ENCODE measurements around the gene RGS7. TPM values are rescaled to one million over a fixed set of nuclear protein-coding genes. Genes with fewer than 3 reads are reported as not detected.

The RGS7 gene
- total RNA-seq, 1 experiment from 2014 or later: 1.5 TPM

DNA sequence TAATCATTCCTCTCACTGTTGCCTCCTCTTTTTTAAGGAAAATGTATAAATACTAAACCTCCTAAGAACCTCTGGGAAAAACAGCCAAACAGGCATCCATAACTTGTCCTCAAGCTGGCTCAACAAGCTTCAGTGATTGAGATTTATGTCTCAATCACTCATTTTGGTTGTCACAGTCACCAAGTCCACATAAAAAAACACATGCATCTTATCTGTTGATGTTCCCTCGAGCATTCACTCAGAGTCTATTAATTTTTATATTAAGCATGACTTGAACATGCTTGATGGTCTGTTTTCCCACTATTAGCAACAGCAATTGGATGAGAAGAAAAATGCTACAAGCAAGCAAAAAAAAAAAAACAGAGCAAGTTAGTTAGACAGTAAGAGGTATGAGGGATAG lies 254.3 kb downstream of the RGS7 start:
- no peak overlapping the region for H4K91ac ChIP-seq (ENCODE audit: insufficient read length, low read depth, low read length)
- no peak for DNase-seq
- H3K23ac ChIP-seq (ENCODE audit: insufficient read length, low read depth, low read length): no peak overlapping the region
- H3K56ac ChIP-seq (ENCODE audit: insufficient read length, low read depth, low read length): no peak overlapping the region
- H3K27me3 ChIP-seq (ENCODE audit: insufficient read depth, low read length): no peaks in the 10 kb centered on the region
- H3K79me2 ChIP-seq (ENCODE audit: insufficient read depth, low read length): no peaks in the 10 kb centered on the region
- H3K4ac ChIP-seq (ENCODE audit: low read depth, low read length): no peak overlapping the region
- no peak overlapping the region for H3K9ac ChIP-seq (ENCODE audit: extremely low read depth, insufficient read length, low read length)
- H4K8ac ChIP-seq (replicated peaks; ENCODE audit: insufficient read length, low read depth, low read length): no peak overlapping the region
- H3K4me2 ChIP-seq (ENCODE audit: insufficient read depth, insufficient read length, low read length): no peak overlapping the region
- H2BK120ac ChIP-seq (ENCODE audit: low read depth, low read length, poor library complexity, severe bottlenecking): no peak overlapping the region
- no peaks in the 10 kb centered on the region for H3K4me1 ChIP-seq (ENCODE audit: insufficient read depth, low read length)
- Mint-ChIP-seq H3K9me3 (no peaks in the 10 kb centered on the region), H3K27ac (no peak overlapping the region), H3K4me1 (peaks cover 8 to 25% of the 10 kb centered on the region in 2 experiments), H3K27me3 (ENCODE audit: low read depth) (no peaks in the 10 kb centered on the region), H3K4me3 (no peak overlapping the region), H3K36me3 (ENCODE audit: insufficient read depth in 1 of 3, low read depth in 3 of 3) (no peaks in the 10 kb centered on the region)
- no peak overlapping the region for H3K14ac ChIP-seq (ENCODE audit: insufficient read depth, low read length)
- no peaks in the 10 kb centered on the region for H3K79me1 ChIP-seq (ENCODE audit: insufficient read depth, low read depth, low read length, poor library complexity, severe bottlenecking)
- no peaks in the 10 kb centered on the region for H3K9me3 ChIP-seq (ENCODE audit: control insufficient read depth, low read depth, low read length)
- no peak overlapping the region for H2AK5ac ChIP-seq (ENCODE audit: insufficient read length, low read length)
- H4K20me1 ChIP-seq (ENCODE audit: control insufficient read depth, insufficient read depth, insufficient read length): no peaks in the 10 kb centered on the region
- no peak overlapping the region for H2BK12ac ChIP-seq (ENCODE audit: insufficient read length, low read depth, low read length)
- no peak overlapping the region for H2BK20ac ChIP-seq (ENCODE audit: low read depth, low read length, poor library complexity, severe bottlenecking)
- H2BK5ac ChIP-seq (ENCODE audit: insufficient read length, low read length): no peak overlapping the region
- H4K5ac ChIP-seq (ENCODE audit: insufficient read length, low read depth, low read length): no peak overlapping the region
- no peak overlapping the region for H2BK15ac ChIP-seq (ENCODE audit: low read depth, low read length)
- no peak overlapping the region for H3K27ac ChIP-seq (ENCODE audit: insufficient read length, low read depth, low read length)
- H3K18ac ChIP-seq (ENCODE audit: insufficient read length, low read depth, low read length): no peak overlapping the region
- WGBS (ENCODE audit: extremely low coverage, insufficient read length, low lambda C conversion rate): no CpG with 5 or more reads among the region's 1 CpG
- TF ChIP-seq, protein P1, sequence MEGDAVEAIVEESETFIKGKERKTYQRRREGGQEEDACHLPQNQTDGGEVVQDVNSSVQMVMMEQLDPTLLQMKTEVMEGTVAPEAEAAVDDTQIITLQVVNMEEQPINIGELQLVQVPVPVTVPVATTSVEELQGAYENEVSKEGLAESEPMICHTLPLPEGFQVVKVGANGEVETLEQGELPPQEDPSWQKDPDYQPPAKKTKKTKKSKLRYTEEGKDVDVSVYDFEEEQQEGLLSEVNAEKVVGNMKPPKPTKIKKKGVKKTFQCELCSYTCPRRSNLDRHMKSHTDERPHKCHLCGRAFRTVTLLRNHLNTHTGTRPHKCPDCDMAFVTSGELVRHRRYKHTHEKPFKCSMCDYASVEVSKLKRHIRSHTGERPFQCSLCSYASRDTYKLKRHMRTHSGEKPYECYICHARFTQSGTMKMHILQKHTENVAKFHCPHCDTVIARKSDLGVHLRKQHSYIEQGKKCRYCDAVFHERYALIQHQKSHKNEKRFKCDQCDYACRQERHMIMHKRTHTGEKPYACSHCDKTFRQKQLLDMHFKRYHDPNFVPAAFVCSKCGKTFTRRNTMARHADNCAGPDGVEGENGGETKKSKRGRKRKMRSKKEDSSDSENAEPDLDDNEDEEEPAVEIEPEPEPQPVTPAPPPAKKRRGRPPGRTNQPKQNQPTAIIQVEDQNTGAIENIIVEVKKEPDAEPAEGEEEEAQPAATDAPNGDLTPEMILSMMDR (conservative IDR thresholded peaks at IDR 0.05): no peak
- no peaks in the 10 kb centered on the region for H3K23me2 ChIP-seq (ENCODE audit: insufficient read length, low read depth, low read length, poor library complexity, severe bottlenecking)
- H3T11ph ChIP-seq (ENCODE audit: low read length): no peak overlapping the region
- H2AFZ ChIP-seq (ENCODE audit: low read length): no peak overlapping the region
